ENCODE results near the gene TTC28.

TTC28 gene

GRCh38 chr22:28016781-28017557 lies 662.7 kb downstream of the TTC28 start:
- peaks cover 94% of the 10 kb centered on the region for H3K4me1 Mint-ChIP-seq
- TF ChIP-seq CTCF (IDR thresholded peaks at IDR 0.05): no peak
- H3K9me3 Mint-ChIP-seq: no peaks in the 10 kb centered on the region
- H3K36me3 Mint-ChIP-seq (ENCODE audit: low read depth): no peaks in the 10 kb centered on the region
- no peak overlapping the region for H3K4me3 Mint-ChIP-seq
- H3K27me3 Mint-ChIP-seq (ENCODE audit: low read depth, poor library complexity): peaks cover 6% of the 10 kb centered on the region
- DNase-seq: no peak
- H3K27ac Mint-ChIP-seq: no peak overlapping the region

GRCh38 chr22:28015676-28016601 lies 663.7 kb downstream of the TTC28 start:
- H3K27ac Mint-ChIP-seq: peak overlapping the region; percentile 38
- no peak overlapping the region for H3K4me3 Mint-ChIP-seq
- DNase-seq: no peak
- H3K36me3 Mint-ChIP-seq (ENCODE audit: low read depth): no peaks in the 10 kb centered on the region
- peaks cover 91% of the 10 kb centered on the region for H3K4me1 Mint-ChIP-seq
- H3K9me3 Mint-ChIP-seq: no peaks in the 10 kb centered on the region
- H3K27me3 Mint-ChIP-seq (ENCODE audit: low read depth, poor library complexity): peaks cover 4% of the 10 kb centered on the region
- TF ChIP-seq CTCF (IDR thresholded peaks at IDR 0.05): no peak

GRCh38 chr22:28015046-28015425 lies 664.6 kb downstream of the TTC28 start:
- H3K4me3 Mint-ChIP-seq: no peak overlapping the region
- no peaks in the 10 kb centered on the region for H3K9me3 Mint-ChIP-seq
- H3K27me3 Mint-ChIP-seq (ENCODE audit: low read depth, poor library complexity): no peaks in the 10 kb centered on the region
- DNase-seq: no peak
- peaks cover 82% of the 10 kb centered on the region for H3K4me1 Mint-ChIP-seq
- H3K27ac Mint-ChIP-seq: no peak overlapping the region
- H3K36me3 Mint-ChIP-seq (ENCODE audit: low read depth): no peaks in the 10 kb centered on the region
- no peak for TF ChIP-seq CTCF (IDR thresholded peaks at IDR 0.05)

GRCh38 chr22:28014211-28015045 lies 665.2 kb downstream of the TTC28 start:
- no peak overlapping the region for H3K4me3 Mint-ChIP-seq
- no peak for TF ChIP-seq CTCF (IDR thresholded peaks at IDR 0.05)
- peak overlapping the region; percentile 94 for H3K27ac Mint-ChIP-seq
- DNase-seq: peak; percentile 56
- H3K36me3 Mint-ChIP-seq (ENCODE audit: low read depth): no peaks in the 10 kb centered on the region
- H3K9me3 Mint-ChIP-seq: no peaks in the 10 kb centered on the region
- H3K4me1 Mint-ChIP-seq: peaks cover 76% of the 10 kb centered on the region
- no peaks in the 10 kb centered on the region for H3K27me3 Mint-ChIP-seq (ENCODE audit: low read depth, poor library complexity)

GRCh38 chr22:28013611-28014010 lies 666.0 kb downstream of the TTC28 start:
- H3K27me3 Mint-ChIP-seq (ENCODE audit: low read depth, poor library complexity): no peaks in the 10 kb centered on the region
- H3K36me3 Mint-ChIP-seq (ENCODE audit: low read depth): no peaks in the 10 kb centered on the region
- H3K27ac Mint-ChIP-seq: peak overlapping the region; percentile 94
- H3K4me3 Mint-ChIP-seq: no peak overlapping the region
- H3K9me3 Mint-ChIP-seq: no peaks in the 10 kb centered on the region
- no peak for DNase-seq
- no peak for TF ChIP-seq CTCF (IDR thresholded peaks at IDR 0.05)
- peaks cover 68% of the 10 kb centered on the region for H3K4me1 Mint-ChIP-seq
